NCI-H2227 (cell line): ENCODE results near the gene TBXAS1.

ENCODE experiments used
- DNase-seq: peaks from one replicate; lab custom pipeline; 2025; ENCODE audit not compliant: unreplicated experiment; lab: John Stamatoyannopoulos, UW

The TBXAS1 gene

DNA sequence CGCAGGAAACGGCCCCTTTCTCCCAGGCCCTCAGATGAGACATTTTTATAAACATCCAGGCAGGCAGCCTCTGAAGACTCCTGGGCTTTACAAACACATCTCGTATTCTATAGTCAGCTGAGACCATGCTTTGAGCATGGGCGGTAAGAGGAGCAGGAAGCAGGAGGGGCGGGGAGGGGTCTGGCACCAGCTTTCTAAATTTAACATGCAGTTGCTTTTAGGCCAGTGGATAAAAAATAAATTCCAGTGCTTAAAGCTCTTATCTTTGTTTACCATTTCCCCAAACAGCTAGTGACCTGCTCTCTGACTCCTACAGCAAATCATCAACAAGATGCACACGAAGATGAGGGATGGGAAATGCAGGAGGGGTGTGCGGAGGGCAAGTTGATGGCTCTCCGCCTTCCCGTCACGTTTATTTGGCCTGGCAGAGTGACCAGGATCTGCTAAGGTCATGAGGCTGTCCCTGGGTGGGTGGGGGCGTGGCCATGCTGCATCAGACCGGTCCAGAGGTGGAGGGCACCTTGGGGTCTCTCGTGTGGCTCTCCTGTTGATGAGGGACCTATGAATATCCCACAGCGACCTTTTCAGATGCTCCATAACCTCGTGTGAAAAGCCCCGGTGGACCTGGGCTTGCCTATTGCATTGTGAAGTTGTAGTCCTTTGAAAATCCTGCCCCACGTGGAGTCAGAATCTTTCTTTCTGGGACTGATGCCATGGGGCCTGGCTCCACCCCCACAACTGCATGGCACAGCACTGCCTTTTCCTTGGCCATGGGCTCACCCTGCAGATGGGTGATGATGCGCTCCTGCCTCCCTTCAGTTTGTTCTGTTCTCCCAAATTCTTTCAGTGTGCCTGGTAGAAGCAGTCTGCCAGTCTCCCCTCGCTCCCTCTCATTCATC is 166.2 kb downstream of the TBXAS1 start:
- no peak for DNase-seq

DNA sequence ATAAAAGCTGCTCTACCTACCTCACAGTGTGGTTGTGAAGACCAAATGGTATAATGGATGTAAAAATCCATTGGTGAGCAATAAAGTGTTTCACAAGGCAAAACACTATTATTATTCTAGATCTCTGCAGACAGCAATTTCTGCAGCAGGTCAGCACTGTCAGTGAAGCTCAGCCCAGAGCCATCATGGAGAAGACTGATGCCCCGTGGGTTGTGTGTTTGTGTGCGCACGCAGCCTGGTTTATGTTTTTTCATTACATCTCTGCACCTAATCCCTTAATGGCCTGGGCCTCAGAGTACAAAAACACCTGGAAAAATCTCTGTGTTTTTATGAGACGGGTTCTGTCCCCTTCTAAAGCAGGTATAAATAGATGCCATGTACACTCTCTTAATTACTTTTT is 169.5 kb downstream of the TBXAS1 start:
- peak; percentile 45 for DNase-seq

DNA sequence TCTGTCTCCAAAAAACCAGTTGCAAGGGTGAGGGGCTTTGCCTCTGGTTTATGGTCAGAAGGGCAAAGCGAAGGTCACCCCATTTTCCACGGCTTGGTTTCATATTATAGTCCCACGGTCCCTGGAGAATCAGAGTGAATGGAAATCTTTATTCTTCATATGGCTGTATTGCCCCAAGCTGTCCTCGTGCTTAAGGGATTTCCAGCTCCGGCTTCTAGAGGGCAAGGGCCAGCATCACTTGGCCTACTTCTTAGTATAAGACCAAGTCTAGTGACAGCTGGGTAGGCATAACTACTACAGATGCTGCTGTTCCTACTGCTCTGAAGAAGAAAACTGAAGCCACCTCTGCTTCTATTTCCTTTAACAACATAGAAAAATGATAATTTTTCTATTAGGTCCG is 170.5 kb downstream of the TBXAS1 start:
- no peak for DNase-seq

DNA sequence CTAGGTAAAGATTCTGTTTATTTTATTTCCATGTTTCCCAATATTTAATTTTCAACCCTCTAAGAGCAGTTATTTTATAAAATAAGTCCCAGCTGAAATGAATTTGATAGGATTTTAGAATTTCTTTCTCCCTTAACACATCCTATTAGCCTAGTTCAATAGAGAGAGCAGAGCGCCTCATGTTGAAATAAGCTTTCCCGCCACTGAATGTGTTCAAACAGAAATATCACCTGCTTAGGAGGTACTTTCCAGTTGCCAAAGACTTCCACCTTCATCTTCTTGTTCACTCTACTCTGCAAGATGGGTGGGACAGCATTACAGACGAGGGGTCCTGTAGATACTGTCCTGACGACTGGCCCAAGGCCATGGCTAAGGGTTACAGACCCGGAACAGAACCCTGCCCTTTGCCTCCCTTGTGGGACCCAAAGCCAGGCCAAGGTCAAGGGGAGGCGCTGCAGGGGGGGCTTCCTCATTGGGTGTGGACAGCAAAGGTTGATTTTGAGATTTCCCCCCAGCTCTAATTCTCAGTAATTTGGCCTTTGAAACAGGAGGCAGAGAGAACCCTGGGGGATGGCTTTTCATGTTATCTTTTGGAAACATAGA is 171.7 kb downstream of the TBXAS1 start:
- no peak for DNase-seq

DNA sequence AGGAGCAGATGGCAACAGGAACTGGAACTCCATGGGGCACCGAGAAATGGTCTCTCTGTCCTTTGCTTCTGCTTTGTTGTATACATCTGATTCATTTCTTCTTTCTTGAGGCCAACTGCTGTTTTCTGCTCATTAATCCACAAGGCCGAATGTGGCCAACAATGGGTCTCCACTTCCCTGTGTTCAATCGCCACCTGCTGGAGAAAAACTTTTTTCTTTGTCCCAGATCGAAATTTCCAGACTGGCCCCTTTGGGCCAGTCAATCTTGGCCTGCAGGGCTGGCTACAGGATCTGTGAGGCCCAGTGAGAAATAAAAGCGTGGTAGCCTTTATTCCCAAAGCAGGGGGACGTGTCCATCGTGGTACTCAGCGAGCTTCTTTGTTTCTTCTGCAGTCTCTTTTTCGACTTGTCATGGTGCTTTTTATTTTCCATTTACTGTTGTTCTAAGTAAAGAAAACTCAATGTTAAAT is 174.9 kb downstream of the TBXAS1 start:
- DNase-seq, result peak; percentile 70

DNA sequence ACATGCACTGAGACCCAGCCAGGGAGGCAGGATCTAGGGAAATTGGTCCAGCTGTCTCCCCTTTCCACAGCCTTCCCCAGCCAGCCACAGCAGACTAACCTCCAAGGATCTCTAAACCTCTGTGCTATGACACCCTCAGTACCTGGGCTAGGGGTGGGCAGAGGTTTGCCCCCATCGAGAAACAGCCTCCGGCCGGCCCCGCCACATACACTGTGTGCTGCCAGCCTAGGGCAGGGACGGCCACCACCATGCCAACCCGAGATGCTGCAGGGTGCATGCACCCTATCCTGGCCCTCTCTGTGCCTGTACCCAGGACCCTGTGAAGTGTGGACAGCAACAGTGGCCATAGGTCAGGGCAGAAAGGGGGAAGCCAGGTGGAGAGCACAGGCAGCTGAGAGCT is 175.6 kb downstream of the TBXAS1 start:
- DNase-seq, result no peak

DNA sequence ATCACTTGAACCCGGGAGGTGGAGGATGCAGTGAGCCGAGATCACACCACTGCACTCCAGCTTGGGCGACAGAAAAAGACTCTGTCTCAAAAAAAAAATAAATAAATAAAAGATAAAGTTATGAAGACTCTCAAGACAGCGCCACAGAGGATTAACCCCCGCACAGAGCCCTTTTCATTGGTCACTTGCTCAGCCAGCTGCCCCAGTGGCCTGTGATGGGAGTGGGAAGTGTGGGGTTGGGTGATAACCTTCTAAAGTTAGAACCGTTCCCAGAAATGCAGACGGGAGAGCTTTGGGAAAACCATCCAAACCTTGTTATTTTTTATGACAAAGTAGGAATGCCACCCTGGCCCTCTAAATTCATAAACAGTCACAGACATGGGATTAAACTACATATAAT is 176.3 kb downstream of the TBXAS1 start:
- no peak for DNase-seq

DNA sequence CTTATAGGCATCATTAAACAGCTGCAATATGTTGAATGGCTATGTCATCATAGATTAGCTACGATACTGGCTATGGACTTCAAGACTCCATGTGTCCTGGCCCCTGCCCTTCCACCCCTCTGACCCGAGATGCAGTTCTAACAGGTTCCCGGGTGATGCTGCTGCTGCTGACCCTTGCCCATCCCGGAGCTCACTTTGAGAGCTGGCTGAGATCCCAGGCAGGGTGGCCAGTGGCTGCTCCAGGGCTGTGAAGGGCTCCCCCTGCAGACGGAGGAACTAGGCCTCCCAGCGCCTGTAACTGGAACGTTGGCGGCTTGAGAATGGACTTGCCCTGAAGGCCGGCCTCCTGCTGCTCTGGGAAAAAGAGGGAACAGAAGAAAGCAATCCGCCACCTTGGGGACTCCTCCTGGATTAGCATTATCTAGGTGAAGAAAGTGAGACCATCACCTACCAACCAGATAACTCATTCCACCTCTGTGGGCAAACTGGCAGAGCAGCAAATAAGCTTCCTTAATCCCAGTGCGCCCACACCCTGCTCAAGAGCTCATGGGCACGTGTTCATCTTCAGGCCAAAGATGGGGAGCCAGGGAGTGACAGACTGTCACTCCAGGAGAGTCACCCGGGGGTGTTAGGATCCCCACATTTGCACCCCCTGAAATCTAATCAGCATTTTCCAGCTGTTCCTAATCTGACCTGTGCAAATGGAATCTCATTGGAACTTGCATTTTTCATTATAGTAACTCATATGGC is 176.9 kb downstream of the TBXAS1 start:
- DNase-seq, result peak; percentile 33

DNA sequence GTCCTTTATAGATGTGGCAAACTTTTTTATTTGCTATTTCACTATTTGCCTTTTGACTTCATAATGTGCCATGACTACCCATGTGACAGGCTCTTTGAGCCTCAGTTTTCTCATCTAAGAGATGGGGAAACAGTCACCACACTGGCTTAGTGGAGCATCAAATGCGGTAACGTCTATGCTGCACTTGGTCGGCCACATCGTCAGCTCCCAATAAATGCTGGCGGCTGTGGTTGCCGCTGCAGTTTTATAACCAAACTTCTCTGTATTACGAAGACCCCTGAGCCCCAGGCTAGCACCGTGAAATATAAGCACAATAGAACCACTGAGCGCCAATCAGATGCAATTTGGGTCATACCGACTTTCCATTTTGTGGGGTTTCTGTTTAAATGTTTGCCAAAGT is 177.5 kb downstream of the TBXAS1 start:
- DNase-seq, result no peak

DNA sequence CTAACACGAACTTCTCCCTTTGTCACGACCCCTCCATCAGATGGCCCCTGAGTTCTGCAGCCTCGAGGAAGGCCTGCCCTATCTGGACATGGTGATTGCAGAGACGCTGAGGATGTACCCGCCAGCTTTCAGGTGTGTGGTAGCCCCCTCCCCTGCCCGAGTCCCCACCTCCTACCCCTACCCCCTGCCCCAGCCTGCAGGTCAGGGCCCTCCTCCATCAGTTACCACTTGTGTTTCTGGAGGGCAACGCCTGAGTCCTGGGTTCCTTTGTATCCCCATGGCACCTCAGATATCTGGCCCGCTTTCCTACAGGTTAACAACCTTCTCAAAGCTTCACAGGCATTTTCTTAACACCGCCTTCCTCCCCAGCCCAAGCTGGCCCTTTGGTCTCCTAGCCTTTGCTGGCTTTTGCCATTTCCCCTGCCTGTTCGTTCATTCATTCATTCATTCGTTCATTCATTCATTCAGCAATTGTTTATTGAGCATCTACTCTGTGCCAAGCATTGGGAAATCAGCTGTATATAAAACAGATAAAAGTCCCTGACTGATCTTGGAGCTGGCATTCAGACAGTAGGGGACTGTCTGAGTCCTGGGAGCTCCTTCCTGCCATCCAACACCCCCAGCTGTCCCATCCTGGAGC is 178.1 kb downstream of the TBXAS1 start:
- DNase-seq, result no peak

DNA sequence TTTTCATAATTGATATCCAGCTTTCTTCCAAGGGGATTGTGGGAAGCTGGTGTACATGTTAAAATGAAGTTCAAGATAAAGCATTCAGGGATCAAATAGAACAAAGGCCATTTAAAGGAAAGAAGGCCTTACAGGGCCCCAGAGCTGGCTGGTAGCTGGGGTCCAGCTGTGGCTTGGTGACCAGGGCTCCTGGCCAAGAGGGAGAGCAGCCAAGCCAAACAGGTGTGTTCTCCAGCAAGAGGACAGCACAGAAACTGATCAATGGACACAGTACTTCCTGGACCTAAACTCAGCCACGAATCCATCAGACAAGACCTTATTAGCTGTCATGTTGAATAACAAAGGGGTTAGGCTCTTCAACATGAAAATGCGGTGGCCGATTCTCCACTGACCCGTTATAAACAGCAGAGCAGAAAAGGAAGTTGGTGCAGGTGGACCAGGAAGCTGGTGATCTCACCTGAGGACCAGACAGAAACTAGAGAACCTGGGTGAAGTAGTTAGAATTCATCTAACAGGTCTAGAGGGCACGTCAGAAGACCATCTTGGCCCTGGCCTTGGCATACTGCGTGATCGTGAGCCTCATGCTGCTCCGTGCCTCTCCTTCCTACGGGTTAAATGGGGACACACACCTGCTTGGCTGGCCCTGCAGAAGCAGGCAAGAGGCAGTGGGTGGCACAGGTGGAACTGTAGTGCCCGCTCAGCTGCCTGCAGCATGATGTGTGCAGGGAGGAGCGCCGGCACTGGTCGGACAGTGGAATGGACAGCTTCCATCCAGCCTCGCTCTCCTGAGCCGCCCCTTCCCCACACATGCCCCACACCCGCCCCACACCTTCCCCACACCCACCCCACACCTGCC is 179.9 kb downstream of the TBXAS1 start:
- DNase-seq, result no peak

DNA sequence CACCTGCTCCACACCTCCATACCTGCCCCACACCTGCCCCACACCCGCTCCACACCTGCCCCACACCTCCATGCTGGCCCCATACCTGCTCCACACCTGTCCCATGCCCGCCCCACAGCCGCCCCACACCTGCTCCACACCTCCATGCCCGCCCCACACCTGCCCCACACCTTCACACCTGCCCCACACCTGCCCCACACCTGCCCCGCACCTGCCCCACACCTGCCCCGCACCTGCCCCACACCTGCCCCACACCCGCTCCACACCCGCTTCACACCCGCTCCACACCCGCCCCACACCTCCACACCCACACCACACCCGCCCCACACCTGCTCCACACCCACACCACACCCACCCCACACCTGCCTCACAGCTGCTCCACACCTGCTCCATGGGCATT is 180.7 kb downstream of the TBXAS1 start:
- no peak for DNase-seq

DNA sequence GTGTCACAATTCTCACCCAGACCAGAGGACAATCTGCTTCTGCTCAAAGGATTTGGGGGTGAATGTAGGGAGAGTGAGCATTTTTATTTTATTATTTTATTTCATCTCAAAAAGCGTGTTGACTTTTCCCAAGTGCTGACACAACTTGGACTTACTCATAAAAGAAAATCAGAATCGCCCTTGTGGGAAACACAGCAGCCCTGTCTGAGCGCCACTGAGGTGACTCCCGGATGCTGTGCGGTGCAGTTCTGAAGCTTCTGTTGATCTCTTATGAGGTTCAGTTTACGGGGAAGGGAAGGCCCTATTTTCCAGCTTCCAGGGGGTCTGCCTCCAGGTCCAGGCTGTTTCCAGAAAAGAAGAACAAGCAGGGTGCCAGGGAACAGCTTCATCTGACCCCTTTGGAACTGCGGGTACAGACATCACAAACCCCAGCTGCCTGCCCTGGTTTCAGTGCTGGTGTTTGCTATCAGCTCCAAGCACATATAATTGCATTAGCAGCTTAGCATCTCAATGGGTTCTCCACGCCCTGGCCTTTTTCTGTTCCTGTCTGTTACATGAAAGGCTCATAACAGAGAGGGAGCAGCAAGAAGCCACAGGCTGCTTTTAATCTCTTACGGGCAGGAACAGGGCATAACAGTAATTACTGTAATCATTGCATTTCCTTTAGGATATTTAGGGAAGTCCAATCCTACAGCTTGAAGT is 181.3 kb downstream of the TBXAS1 start:
- peak; percentile 74 for DNase-seq

DNA sequence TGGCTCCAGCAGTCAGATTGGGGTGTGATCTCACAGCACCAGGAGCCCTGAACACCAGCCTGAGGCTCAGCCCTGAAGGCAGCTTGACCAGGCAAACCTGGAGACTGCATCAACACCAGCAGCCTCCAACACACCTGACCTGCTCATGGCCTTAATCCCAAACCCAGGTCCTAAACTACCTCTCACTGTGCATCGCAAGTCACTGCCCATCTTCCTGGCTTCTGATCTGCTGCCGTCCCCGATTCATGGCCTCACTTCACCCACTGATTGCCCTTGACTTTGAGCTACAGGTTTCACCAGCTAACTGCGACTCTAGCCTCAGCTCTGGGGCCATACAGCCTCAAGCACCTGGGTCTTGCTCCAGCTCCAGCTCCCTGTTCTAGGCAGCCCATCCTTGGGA is 184.6 kb downstream of the TBXAS1 start:
- DNase-seq, result no peak

DNA sequence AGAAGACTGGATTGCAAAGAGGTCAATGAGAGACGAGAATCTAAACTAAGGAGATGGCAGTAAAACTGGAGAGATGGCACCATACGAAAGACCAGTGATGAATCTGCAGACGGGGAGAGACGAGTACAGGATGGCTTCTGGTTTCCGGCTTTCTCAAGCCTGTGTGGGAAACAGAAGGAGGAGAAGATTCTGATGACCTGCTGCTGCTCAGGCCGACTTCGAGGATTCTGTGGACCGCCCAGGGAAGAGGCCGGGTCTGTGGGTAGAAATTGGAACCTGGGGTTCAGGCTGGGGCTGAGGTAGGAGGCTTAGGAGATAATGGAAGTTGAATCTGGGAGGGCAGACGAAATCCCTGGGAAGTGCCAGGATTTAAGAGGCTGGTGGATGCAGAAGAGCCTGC is 185.1 kb downstream of the TBXAS1 start:
- DNase-seq, result no peak

DNA sequence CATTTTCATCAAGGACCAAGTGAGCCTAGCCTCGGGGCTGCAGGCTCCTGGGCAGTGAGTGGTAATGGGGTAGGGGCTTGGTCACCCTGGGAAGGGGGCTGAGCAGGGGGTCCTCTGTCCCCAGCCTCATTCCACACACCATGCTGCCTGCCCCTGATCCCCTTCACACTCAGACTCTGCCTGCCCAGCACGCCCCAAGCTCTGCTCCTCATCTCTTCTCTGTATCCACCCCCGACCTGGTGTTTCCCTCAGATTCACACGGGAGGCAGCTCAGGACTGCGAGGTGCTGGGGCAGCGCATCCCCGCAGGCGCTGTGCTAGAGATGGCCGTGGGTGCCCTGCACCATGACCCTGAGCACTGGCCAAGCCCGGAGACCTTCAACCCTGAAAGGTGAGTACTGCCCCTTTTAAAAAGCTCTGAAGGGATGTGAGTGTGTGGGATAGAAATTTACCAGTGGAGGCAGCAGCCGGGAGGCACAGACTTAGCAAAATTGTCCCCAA is 186.5 kb downstream of the TBXAS1 start:
- DNase-seq, result no peak

DNA sequence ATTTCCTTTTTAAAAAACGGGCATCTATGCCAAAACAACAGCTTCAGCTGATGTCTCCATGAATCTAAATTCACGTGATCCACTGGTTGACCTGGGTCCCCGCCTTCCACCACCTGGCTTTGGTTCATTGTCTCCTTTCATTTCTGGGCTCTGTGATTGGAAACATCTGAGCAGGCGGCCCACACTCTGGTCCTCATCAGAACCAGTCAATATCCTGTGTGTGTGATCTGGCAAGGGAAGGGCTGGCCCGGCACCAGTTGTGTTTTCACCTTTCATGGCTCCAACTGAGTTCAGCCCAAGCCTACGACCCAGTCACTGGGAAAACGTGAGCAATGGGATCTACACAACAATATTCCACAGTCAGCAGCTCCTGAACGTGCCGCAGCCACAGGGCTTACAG is 187.5 kb downstream of the TBXAS1 start:
- no peak for DNase-seq

DNA sequence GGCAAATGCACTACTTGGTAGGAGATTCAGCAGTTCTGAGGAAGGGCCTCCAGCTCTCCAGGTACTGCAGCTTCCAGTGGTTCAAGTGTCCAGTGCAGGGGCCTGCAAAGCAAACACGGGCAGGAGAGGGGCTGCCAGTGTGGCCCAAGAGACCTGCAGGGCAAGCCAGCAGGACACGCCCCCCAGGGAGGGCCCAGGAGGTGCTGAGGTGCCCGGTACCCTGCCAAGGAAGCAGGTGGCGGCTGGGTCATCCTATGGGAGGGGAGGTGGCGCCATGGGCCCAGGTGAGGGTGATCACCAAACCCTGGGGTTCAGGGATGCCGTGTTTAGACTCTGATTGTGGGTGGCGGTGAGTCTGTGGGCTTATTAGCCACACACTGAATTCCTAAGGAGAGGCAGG is 188.0 kb downstream of the TBXAS1 start:
- no peak for DNase-seq

DNA sequence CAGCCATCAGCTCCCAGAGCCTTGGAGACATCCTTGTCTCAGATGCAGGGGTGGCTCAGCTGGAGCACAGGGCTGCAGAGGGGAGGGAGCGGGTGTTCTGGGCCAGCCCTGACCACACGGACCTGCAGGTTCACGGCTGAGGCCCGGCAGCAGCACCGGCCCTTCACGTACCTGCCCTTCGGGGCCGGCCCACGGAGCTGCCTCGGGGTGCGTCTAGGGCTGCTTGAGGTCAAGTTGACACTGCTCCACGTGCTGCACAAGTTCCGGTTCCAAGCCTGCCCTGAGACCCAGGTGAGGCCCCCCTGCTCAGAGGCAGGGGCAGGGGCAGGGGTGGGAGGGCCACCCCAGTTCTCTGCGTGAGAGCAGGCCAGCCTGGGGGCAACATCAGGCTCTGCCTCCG is 188.5 kb downstream of the TBXAS1 start:
- DNase-seq, result no peak
